ENCODE measurements around the gene PROSER2.

DNA sequence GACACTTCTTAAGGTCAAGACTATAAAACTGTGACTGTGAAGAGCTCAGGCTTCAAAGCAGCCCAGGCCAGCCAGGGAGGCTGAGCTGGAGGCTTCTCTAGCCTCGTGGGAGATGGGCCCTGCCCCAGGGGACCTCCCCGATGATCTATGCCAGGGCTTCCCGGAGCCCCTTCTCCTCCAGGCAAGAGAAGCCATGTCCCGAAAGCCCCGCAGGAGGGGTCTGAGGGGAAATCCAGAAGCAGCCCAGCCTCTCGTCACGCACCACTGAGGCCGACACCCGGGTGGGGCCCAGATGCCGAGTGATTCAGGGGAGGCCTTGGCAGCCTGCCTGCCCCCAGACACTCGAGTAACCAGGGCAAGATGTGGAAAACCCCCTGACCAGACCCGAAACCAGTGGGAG is 63.7 kb downstream of the PROSER2 start:
- TF ChIP-seq, protein P1, sequence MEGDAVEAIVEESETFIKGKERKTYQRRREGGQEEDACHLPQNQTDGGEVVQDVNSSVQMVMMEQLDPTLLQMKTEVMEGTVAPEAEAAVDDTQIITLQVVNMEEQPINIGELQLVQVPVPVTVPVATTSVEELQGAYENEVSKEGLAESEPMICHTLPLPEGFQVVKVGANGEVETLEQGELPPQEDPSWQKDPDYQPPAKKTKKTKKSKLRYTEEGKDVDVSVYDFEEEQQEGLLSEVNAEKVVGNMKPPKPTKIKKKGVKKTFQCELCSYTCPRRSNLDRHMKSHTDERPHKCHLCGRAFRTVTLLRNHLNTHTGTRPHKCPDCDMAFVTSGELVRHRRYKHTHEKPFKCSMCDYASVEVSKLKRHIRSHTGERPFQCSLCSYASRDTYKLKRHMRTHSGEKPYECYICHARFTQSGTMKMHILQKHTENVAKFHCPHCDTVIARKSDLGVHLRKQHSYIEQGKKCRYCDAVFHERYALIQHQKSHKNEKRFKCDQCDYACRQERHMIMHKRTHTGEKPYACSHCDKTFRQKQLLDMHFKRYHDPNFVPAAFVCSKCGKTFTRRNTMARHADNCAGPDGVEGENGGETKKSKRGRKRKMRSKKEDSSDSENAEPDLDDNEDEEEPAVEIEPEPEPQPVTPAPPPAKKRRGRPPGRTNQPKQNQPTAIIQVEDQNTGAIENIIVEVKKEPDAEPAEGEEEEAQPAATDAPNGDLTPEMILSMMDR (IDR thresholded peaks at IDR 0.05): no peak
- TF ChIP-seq EZH2 (IDR thresholded peaks at IDR 0.05; ENCODE audit: borderline replicate concordance, insufficient read depth, low read depth, low read length, poor library complexity, severe bottlenecking): no peak
